ENCODE data around the gene SERINC5. TPM values are rescaled to one million over a fixed set of nuclear protein-coding genes. Genes with fewer than 3 reads are reported as not detected.
"Not testable (repeated sequence)": the region's sequence is repeated elsewhere in the genome, so short reads cannot be mapped to it uniquely, and the experiment has no call there.

Gene SERINC5
- total RNA-seq, 4 donors from 2014 or later = 19.5 to 32.8 (median 25.6) TPM

DNA sequence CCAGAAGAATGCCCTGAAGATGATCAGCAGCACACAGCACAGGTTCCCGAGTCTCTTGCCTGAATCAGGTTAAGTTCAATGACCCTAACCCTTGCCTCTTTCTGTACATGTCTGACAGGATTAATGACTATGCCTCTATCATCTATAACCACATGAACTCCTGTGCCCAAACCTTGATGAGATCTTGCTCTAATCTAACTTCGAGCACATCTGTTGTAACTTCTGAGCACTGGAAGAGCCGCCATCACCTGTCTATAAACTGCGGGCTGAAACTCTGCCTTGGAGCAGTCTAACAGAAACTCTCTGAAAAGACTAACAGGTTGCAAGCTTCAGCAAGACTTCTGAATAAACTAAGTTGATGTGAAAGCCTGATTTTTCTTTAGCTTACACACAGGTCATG is 44.5 kb downstream of the SERINC5 start:
- TF ChIP-seq, protein P1, sequence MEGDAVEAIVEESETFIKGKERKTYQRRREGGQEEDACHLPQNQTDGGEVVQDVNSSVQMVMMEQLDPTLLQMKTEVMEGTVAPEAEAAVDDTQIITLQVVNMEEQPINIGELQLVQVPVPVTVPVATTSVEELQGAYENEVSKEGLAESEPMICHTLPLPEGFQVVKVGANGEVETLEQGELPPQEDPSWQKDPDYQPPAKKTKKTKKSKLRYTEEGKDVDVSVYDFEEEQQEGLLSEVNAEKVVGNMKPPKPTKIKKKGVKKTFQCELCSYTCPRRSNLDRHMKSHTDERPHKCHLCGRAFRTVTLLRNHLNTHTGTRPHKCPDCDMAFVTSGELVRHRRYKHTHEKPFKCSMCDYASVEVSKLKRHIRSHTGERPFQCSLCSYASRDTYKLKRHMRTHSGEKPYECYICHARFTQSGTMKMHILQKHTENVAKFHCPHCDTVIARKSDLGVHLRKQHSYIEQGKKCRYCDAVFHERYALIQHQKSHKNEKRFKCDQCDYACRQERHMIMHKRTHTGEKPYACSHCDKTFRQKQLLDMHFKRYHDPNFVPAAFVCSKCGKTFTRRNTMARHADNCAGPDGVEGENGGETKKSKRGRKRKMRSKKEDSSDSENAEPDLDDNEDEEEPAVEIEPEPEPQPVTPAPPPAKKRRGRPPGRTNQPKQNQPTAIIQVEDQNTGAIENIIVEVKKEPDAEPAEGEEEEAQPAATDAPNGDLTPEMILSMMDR (IDR thresholded peaks at IDR 0.05) = no peak
- ATAC-seq (ENCODE audit: low FRiP score) (no peak), DNase-seq (ENCODE audit: low spot score) (no peak)

DNA sequence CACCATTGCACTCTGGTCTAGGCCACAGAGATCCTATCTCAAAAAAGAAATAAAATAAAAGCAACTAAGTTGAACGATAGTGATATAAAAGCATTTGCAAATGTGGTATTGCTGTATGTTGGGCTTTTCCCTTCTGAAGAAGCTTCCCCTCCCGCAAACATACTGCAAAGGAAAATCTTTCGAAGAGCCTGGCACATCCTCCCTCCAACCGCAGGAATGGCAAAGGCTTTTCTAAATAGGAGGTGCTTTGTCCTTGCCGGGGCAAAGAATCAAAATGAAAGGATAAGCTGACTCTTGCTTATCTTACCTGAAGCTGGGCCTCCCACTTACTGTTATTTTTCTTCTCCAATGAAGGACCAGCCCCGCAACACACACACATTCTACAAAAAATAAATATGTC is 45.8 kb downstream of the SERINC5 start:
- ATAC-seq (ENCODE audit: low FRiP score) (no peak), DNase-seq (ENCODE audit: low spot score) (no peak)
- TF ChIP-seq, protein P1 (IDR thresholded peaks at IDR 0.05) = no peak

DNA sequence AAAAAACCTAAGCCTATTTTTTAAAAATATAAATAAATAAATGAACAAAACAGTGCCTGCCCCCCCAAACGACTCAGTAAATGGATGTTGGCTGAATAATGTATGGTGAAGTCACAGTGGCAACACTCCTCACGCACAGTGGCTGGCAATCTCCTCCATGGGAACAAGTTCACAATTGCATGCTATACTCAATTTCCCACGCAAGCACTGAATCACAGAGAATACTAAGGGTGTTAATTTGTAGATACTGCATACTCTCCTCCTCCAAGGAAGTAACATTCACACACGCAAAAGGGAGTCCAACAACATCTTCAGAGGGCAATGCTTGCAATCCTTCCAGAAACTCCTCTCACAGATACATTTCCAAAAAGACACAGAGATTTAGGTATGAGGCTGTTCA is 47.5 kb downstream of the SERINC5 start:
- DNase-seq (ENCODE audit: low spot score) (no peak), ATAC-seq (ENCODE audit: low FRiP score) (no peak)
- TF ChIP-seq, protein P1 (IDR thresholded peaks at IDR 0.05) = no peak

DNA sequence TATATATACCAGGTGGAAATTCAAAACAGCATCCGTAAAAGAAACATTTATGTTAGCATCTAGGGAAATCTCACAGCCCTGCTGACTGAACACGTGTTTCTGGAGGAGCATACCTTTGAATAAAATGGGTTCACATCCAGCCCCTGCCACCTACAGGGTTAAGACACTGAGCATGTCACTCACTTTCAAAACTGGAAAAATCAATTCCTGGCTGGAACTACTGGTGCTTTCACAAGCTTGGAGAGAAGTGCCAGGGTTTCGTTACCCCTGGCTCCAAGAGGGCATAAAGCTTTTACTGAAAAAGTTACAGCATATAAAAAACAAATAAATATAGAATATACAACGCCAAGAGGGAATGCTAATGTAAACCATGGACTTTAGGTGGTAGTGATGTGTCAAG is 48.0 kb downstream of the SERINC5 start:
- no peak for ATAC-seq (ENCODE audit: low FRiP score)
- DNase-seq (ENCODE audit: low spot score) = no peak
- TF ChIP-seq, protein P1 (IDR thresholded peaks at IDR 0.05) = no peak

DNA sequence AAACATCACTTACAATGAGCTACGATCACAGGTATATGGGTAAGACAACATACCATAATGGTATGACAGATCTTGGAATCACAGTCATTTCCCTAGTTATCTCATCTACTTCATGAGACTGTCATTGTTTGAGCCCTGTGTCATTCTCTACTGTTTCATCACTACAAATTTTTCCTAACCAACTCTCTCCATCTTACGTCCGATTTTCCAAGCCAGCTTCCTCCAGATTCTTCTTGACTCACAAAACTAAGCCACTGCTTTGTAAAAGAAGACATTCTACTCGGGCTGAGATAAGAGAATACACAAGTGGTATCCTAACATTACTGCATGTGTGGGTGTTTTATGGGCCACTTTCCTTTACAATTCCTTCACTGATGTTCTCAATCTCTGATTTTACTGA is 49.6 kb downstream of the SERINC5 start:
- DNase-seq (ENCODE audit: low spot score) (no peak), ATAC-seq (ENCODE audit: low FRiP score) (peak; percentile 43)
- TF ChIP-seq, protein P1 (IDR thresholded peaks at IDR 0.05) = no peak

DNA sequence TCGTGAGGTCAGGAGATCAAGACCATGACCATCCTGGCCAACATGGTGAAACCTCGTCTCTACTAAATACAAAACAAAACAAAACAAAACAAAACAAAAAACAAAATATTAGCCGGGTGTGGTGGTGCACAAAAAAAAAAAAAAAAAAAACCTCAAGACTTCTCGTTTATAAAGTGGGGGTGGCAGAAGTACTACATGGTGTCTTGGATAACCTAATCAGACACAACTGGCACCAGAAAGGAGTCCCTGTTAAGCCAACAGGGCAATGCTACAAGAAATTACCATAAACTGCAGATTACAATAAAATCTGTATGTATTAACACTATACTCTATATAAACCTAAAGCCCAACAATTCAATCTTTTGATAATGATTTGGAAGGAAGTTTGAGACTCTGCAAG is 50.0 kb downstream of the SERINC5 start:
- DNase-seq (ENCODE audit: low spot score) (no peak), ATAC-seq (ENCODE audit: low FRiP score) (no peak)
- TF ChIP-seq, protein P1 (IDR thresholded peaks at IDR 0.05) = no peak

DNA sequence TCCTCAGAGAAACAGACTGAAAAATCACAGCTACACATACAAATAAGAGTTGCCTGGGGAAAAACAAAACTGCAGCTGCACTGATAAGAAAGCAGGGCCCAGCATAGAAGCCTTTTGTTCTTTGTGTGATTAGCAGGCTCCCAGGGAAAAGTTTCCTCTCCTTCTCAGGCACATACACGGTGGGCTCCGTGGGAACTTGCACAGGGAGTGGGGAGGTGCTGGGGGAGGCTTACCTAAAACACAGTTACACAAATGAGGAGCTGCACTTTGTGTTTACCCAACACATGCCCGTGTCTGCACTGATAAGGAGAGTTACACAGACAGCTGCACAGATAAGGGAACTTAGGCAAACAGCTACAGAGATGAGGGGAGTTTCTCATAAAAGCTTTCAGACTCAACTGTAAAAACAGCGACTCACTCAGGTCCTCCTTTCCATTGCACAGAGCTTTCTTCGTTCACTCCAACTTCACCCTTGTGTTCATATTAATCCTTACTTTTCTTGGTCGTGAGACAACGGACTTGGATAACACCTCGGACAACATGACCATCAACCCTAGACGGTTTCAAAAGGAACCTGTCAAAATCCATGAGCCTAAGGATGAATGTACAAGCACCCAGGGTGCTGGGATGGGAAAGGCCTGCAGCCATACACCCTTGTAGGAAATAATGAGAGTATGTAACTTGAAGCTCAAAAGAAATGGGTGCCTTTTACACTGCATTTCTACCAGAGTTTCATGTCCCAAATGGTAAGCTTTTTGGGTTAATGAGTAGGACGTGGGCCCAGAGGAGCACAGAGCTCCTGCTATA is 50.8 kb downstream of the SERINC5 start:
- TF ChIP-seq, protein P1 (IDR thresholded peaks at IDR 0.05) = no peak
- DNase-seq (ENCODE audit: low spot score) (no peak), ATAC-seq (ENCODE audit: low FRiP score) (peak; percentile 33)

DNA sequence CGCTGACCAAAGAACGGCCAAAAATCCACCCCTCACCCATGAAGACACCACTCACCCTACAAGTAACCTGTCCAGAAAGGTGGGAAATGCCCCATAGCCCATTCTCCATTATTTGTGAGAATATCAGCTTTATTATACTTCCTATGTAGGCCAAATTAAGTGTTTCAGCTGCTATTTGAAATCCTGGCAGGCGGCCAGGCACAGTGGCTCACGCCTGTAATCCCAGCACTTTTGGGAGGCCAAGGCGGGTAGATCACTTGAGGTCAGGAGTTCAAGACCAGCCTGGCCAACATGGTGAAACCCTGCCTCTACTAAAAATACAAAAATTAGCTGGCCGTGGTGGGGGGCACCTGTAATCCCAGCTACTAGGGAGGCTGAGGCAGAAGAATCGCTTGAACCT is 54.1 kb downstream of the SERINC5 start:
- not testable (repeated sequence) for ATAC-seq (ENCODE audit: low FRiP score); DNase-seq (ENCODE audit: low spot score)

All from omental fat pad (tissue), 4 donors.